K562 (cell line): ENCODE results near the gene SOD1. TPM values are rescaled to one million over a fixed set of nuclear protein-coding genes. Genes with fewer than 3 reads are reported as not detected.

Source experiments
- ATAC-seq: fragments of 200-7000 bp; cut with Tn5 transposase; 3 replicates; pipeline ENCODE4 v1.9.1; 2020; ENCODE audit warnings: moderate library complexity
- BruUV-seq: library from RNA; stranded (reverse); fragments of 400-500 nt; replicated peaks from 2 replicates; lab custom pipeline; 2021; lab: Mats Ljungman, UMichigan
- CTCF ChIA-PET: fragments of 300-600 bp; formaldehyde crosslinking; extraction: SDS; loops from one replicate; lab custom pipeline; 2021; ENCODE audit warnings: low intra/inter-chr PET ratio; lab: Yijun Ruan, JAX
- POLR2A ChIA-PET: fragments of 300-600, 350-650 bp; sonication (Branson Sonifier 250); formaldehyde crosslinking; extraction: SDS; loops from one replicate; lab custom pipeline; 2021; ENCODE audit warnings: antibody characterized with exemption, inconsistent platforms; lab: Yijun Ruan, JAX
- DNase-seq, 4 experiments: peaks; one replicate each; pipeline versions ENCODE4 v3.0.0 to v3.0.0-alpha.2; 2011 to 2018; ENCODE audit warnings: low spot score in 3 of 4, mixed read lengths in 3 of 4; ENCODE audit errors: extremely low read depth in 1 of 4
- FAIRE-seq: peaks from 2 replicates; lab custom pipeline; 2011; peaks lifted over from hg19 to GRCh38; lab: Jason Lieb, UNC
- H2AFZ ChIP-seq: 2 replicates; pipeline ENCODE4 v1.6.0; 2011; ENCODE audit warnings: low read depth, low read length, control low read depth, inconsistent platforms
- H3K27ac ChIP-seq: fragments of 200-600 bp; 3 replicates; pipeline ENCODE4 v1.8.0; 2011; ENCODE audit warnings: low read depth, mild to moderate bottlenecking, control low read depth, inconsistent platforms, low read length, moderate library complexity, mixed read lengths; ENCODE audit errors: extremely low read depth
- H3K27me3 ChIP-seq, 2 experiments: fragments of 300-600 bp in 1 of 2; 2 replicates in 1 of 2; 3 replicates in 1 of 2; pipeline versions ENCODE4 v1.6.0 to v1.8.0; 2011; ENCODE audit warnings: inconsistent platforms in 2 of 2, low read length in 2 of 2, mild to moderate bottlenecking in 1 of 2, mixed read lengths in 1 of 2, moderate library complexity in 1 of 2; ENCODE audit not compliant: control insufficient read depth in 2 of 2, insufficient read depth in 2 of 2
- H3K36me3 ChIP-seq: fragments of 300-600 bp; 3 replicates; pipeline ENCODE4 v1.8.0; 2011; ENCODE audit warnings: mild to moderate bottlenecking, low read length, inconsistent platforms; ENCODE audit not compliant: control insufficient read depth, insufficient read depth
- H3K4me1 ChIP-seq, 2 experiments: fragments of 200-600 bp in 1 of 2; replicated peaks in 1 of 2; 2 replicates in 1 of 2; 3 replicates in 1 of 2; pipeline versions ENCODE4 v1.5.1 to v1.8.0; 2011; ENCODE audit warnings: inconsistent platforms in 2 of 2, low read length in 2 of 2, mild to moderate bottlenecking in 1 of 2, mixed read lengths in 1 of 2, moderate library complexity in 1 of 2; ENCODE audit not compliant: control insufficient read depth in 2 of 2, insufficient read depth in 2 of 2
- H3K4me2 ChIP-seq: 2 replicates; pipeline ENCODE4 v1.6.1; 2011; ENCODE audit warnings: low read length, control low read depth, inconsistent platforms, mixed read lengths; ENCODE audit not compliant: insufficient read depth
- H3K4me3 ChIP-seq: fragments of 200-600 bp; sonication (generic), shearing (Covaris generic); 2 replicates; pipeline ENCODE4 v1.5.1; 2016; ENCODE audit warnings: control low read depth, inconsistent platforms
- H3K79me2 ChIP-seq: fragments of 200-600 bp; 3 replicates; pipeline ENCODE4 v1.8.0; 2011; ENCODE audit warnings: low read length, inconsistent platforms; ENCODE audit not compliant: control insufficient read depth, insufficient read depth
- H3K9ac ChIP-seq, 2 experiments: 2 replicates each; pipeline versions ENCODE4 v1.6.0 to v1.6.1; 2011; ENCODE audit warnings: low read depth in 2 of 2, low read length in 2 of 2, control low read depth in 1 of 2, inconsistent platforms in 1 of 2, mild to moderate bottlenecking in 1 of 2, mixed read lengths in 1 of 2; ENCODE audit not compliant: insufficient read depth in 1 of 2
- H3K9me1 ChIP-seq: one replicate; pipeline ENCODE4 v1.6.0; 2011; ENCODE audit warnings: inconsistent platforms, mild to moderate bottlenecking, low read length, moderate library complexity; ENCODE audit not compliant: control insufficient read depth, insufficient read depth
- H3K9me3 ChIP-seq: replicated peaks from 2 replicates; pipeline ENCODE4 v1.5.1; 2011; ENCODE audit warnings: low read depth, low read length, inconsistent platforms; ENCODE audit not compliant: control insufficient read depth, insufficient read depth
- H4K20me1 ChIP-seq: replicated peaks from 2 replicates; pipeline ENCODE4 v1.6.1; 2011; ENCODE audit warnings: low read length, inconsistent platforms, mixed read lengths; ENCODE audit not compliant: control insufficient read depth, insufficient read depth
- ILF3 ChIP-seq: fragments of 450-650 bp; IDR thresholded peaks from 2 replicates; pipeline ENCODE4 v1.6.1; 2018; ENCODE audit warnings: antibody characterized with exemption, mild to moderate bottlenecking, moderate library complexity, borderline replicate concordance
- POLR2G ChIP-seq: fragments of 200-400 bp; formaldehyde crosslinking; IDR thresholded peaks from 2 replicates; pipeline ENCODE4 v1.6.1; 2017; ENCODE audit warnings: low read depth, mild to moderate bottlenecking, antibody characterized with exemption, low read length, moderate library complexity
- RNF219 ChIP-seq: fragments of 250-450 bp; sonication (Bioruptor Pico); IDR thresholded peaks from 2 replicates; pipeline ENCODE4 v1.5.0; 2022; ENCODE audit warnings: mild to moderate bottlenecking
- STAG1 ChIP-seq: sonication (generic); formaldehyde crosslinking; IDR thresholded peaks from 2 replicates; pipeline ENCODE4 v1.5.0; 2020; ENCODE audit warnings: missing genetic modification reagents, borderline replicate concordance
- ZMIZ1 ChIP-seq, 2 experiments: fragments of 150-350 bp in 1 of 2; IDR thresholded peaks; 2 replicates each; pipeline ENCODE4 v1.6.1; 2012 to 2016; ENCODE audit warnings: low read depth in 2 of 2, low read length in 2 of 2, mild to moderate bottlenecking in 1 of 2, moderate library complexity in 1 of 2
- ZNF592 ChIP-seq: fragments of 450-650 bp; IDR thresholded peaks from 2 replicates; pipeline ENCODE4 v1.6.1; 2017; ENCODE audit warnings: antibody characterized with exemption, mild to moderate bottlenecking
- ZNF766 ChIP-seq: fragments of 200-800 bp; sonication (Bioruptor generic); conservative IDR thresholded peaks from 2 replicates; pipeline ENCODE4 v1.6.1; 2016; ENCODE audit warnings: missing genetic modification characterization, missing compliant biosample characterization
- WGBS: fragments of 100-300 bp; shearing (Covaris generic); methylation state at CpG from one replicate; pipeline ENCODE4 v1.1.6; 2016; ENCODE audit warnings: low coverage, mixed read lengths; ENCODE audit not compliant: insufficient coverage; ENCODE audit errors: missing lambda C conversion rate; 5-methylcytosine and 5-hydroxymethylcytosine counted together
- in situ Hi-C: fragments of 300-500 bp; cut with MboI; formaldehyde crosslinking; loops from 4 replicates; pipeline ENCODE4 v1.15.0; 2018; ENCODE audit warnings: inconsistent platforms, mixed read lengths
- intact Hi-C: fragments of 100-400 bp; cut with micrococcal nuclease; formaldehyde crosslinking; loops from 2 replicates; pipeline ENCODE4 v1.14.2; 2022
- polyA plus RNA-seq, 8 experiments: library from polyadenylated mRNA; depleted of rRNA in 4 of 8; stranded (reverse) in 5 of 8; unstranded in 3 of 8; fragments of >200 nt; fragmentation: Nextera tagmentation in 2 of 8; fragmentation: Illumina TruSeq in 1 of 8; extraction: Ambion mirVana in 2 of 8; extraction: Trizol in 1 of 8; gene quantifications; 2 replicates each; pipeline versions ENCODE4 v1.2.1 to v1.2.3, GENCODE V29; 2011 to 2014; ENCODE audit warnings: inconsistent platforms in 1 of 8, missing spikeins in 1 of 8
- total RNA-seq, 7 experiments: library from RNA; depleted of rRNA in 6 of 7; stranded (reverse); fragments of >200 nt in 6 of 7; fragmentation: Illumina TruSeq in 2 of 7; extraction: Trizol in 2 of 7; gene quantifications; 2 replicates each; pipeline versions ENCODE4 v1.2.1 to v1.2.3, GENCODE V29; 2011 to 2021; ENCODE audit warnings: low replicate concordance in 1 of 7
- TF ChIP-seq, protein P1 (sequence below): IDR thresholded peaks from 3 replicates; pipeline ENCODE4 v1.6.1; 2011; ENCODE audit warnings: borderline replicate concordance, mild to moderate bottlenecking; ENCODE audit not compliant: insufficient read length, insufficient read depth

SOD1 gene
- total and polyA plus RNA-seq, 9 of the 15 experiments (the other 6 are each of a cell fraction or from before 2014, with no cell fraction given): 452 to 1,409 (median 633) TPM

- no peak for TF ChIP-seq ZNF592
- TF ChIP-seq ZNF766 (CRISPR knock-in tag): no peak
Measured at GRCh38 chr21:31671146-31671716, 11.7 kb downstream of the SOD1 start (continued).

DNA sequence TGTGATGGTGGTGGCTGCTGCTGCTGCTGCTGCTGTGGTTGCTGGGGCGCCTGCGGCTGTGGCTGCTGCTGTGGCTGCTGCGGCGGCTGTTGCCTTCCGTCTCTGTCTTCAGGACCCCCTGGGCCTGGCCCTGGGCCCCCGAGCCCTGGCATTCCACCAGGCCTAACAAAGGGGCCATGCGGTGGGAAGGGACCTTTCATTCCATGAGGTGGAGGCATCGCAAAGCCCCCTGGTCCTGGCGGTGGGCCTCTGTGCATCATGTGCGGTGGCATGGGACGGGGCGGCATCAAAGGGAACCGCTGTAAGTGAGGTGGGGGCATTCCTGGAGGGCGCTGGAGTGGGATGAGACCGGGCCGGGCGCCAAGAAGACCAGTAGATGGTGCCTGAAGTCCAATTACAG lies 12.4 kb downstream of the SOD1 start:
- H3K9me3 ChIP-seq: no peaks in the 10 kb centered on the region
- no peak overlapping the region; a peak in 1 of 4 replicates for H3K9ac ChIP-seq
- H4K20me1 ChIP-seq: no peaks in the 10 kb centered on the region
- CTCF ChIA-PET: no interaction called here
- in situ Hi-C loops (no loop called here), intact Hi-C loops (no loop called here)
- no peak overlapping the region for H3K27ac ChIP-seq
- no TSS peak for BruUV-seq
- no peak overlapping the region for H3K4me2 ChIP-seq
- H3K36me3 ChIP-seq: peaks cover 81% of the 10 kb centered on the region
- FAIRE-seq: no peak
- over 99% methylated on average over 17 of the region's 17 CpGs for WGBS
- no peaks in the 10 kb centered on the region for H3K27me3 ChIP-seq
- H3K79me2 ChIP-seq: no peaks in the 10 kb centered on the region
- H3K4me3 ChIP-seq: no peak overlapping the region
- H3K9me1 ChIP-seq: no peaks in the 10 kb centered on the region
- no peak for ATAC-seq
- POLR2A ChIA-PET: no interaction called here
- peaks cover 0 to 5% of the 10 kb centered on the region in 2 experiments; a peak in 2 of 5 replicates for H3K4me1 ChIP-seq
- DNase-seq: no peak
- H2AFZ ChIP-seq: no peak overlapping the region
- TF ChIP-seq ILF3 (no peak), POLR2G (peak; percentile 64), STAG1 (CRISPR knock-in tag) (no peak), ZMIZ1 (IDR thresholded peaks at IDR 0.05; ENCODE audit: low read depth in 2 of 2, low read length in 2 of 2) (no peak), RNF219 (CRISPR knock-in tag) (no peak)
- TF ChIP-seq, protein P1, sequence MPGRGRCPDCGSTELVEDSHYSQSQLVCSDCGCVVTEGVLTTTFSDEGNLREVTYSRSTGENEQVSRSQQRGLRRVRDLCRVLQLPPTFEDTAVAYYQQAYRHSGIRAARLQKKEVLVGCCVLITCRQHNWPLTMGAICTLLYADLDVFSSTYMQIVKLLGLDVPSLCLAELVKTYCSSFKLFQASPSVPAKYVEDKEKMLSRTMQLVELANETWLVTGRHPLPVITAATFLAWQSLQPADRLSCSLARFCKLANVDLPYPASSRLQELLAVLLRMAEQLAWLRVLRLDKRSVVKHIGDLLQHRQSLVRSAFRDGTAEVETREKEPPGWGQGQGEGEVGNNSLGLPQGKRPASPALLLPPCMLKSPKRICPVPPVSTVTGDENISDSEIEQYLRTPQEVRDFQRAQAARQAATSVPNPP: no peak
